GM18505 (cell line): ENCODE measurements around the gene EFCAB13.
"Not testable (repeated sequence)": the region's sequence is repeated elsewhere in the genome, so short reads cannot be mapped to it uniquely, and the experiment has no call there.

Experiments used
- ATAC-seq: cut with Tn5 transposase; IDR thresholded peaks from one replicate; pipeline ENCODE4 v1.9.1; 2021; ENCODE audit not compliant: unreplicated experiment
- POLR2A ChIP-seq: IDR thresholded peaks from 4 replicates; pipeline ENCODE4 v1.6.1; 2011; ENCODE audit warnings: borderline replicate concordance; ENCODE audit not compliant: insufficient read depth, insufficient read length; ENCODE audit errors: extremely low read depth

Gene EFCAB13

GRCh38 chr17:47465165-47465564 lies 141.4 kb downstream of the EFCAB13 start:
- no peak for ATAC-seq
- TF ChIP-seq POLR2A, result no peak

GRCh38 chr17:47466976-47467375 lies 143.2 kb downstream of the EFCAB13 start:
- not testable (repeated sequence) for ATAC-seq

GRCh38 chr17:47470836-47471235 lies 147.1 kb downstream of the EFCAB13 start:
- TF ChIP-seq POLR2A, result no peak
- no peak for ATAC-seq

- not testable (repeated sequence) for ATAC-seq
These were observed 148.3 kb downstream of the EFCAB13 start for GRCh38 chr17:47472073-47472472.
